SK-N-SH treated with all-trans-retinoic acid at 6 μM for 48 hours (cell line): Measurements from ENCODE around the gene TSC22D4.

Source experiments
- ATAC-seq: fragments of 200-7000 bp; cut with Tn5 transposase; 3 replicates; pipeline ENCODE4 v1.9.1; 2020; ENCODE audit warnings: mild to moderate bottlenecking, moderate library complexity
- ARNTL ChIP-seq: fragments of 450-650 bp; formaldehyde crosslinking; IDR thresholded peaks from 2 replicates; pipeline ENCODE4 v1.5.0; 2020; ENCODE audit warnings: low read depth, mild to moderate bottlenecking, moderate library complexity, borderline replicate concordance
- BACH2 ChIP-seq: fragments of 250-450 bp; sonication (Bioruptor Pico); IDR thresholded peaks from 2 replicates; pipeline ENCODE4 v1.9.0; 2021; ENCODE audit warnings: mild to moderate bottlenecking, borderline replicate concordance
- CSRNP3 ChIP-seq: fragments of 250-450 bp; sonication (Bioruptor Pico); IDR thresholded peaks from 2 replicates; pipeline ENCODE4 v1.5.1; 2021; ENCODE audit warnings: mild to moderate bottlenecking, moderate library complexity
- ESRRG ChIP-seq: fragments of 250-450 bp; sonication (Bioruptor Pico); IDR thresholded peaks from 2 replicates; pipeline ENCODE4 v1.6.1; 2021; ENCODE audit warnings: mild to moderate bottlenecking
- ISL1 ChIP-seq: fragments of 250-450 bp; sonication (Bioruptor Pico); IDR thresholded peaks from 2 replicates; pipeline ENCODE4 v2.1.2; 2022; ENCODE audit warnings: mild to moderate bottlenecking, moderate library complexity
- OSR1 ChIP-seq: fragments of 250-450 bp; sonication (Bioruptor Pico); IDR thresholded peaks from 2 replicates; pipeline ENCODE4 v1.8.0; 2022; ENCODE audit warnings: moderate library complexity, mild to moderate bottlenecking, inconsistent platforms
- POU6F1 ChIP-seq: fragments of 250-450 bp; sonication (Bioruptor Pico); IDR thresholded peaks from 2 replicates; pipeline ENCODE4 v1.8.0; 2021; ENCODE audit warnings: low read depth, mild to moderate bottlenecking, moderate library complexity, borderline replicate concordance
- PPARA ChIP-seq: fragments of 250-450 bp; sonication (Bioruptor Pico); IDR thresholded peaks from 2 replicates; pipeline ENCODE4 v1.5.0; 2020; ENCODE audit warnings: mild to moderate bottlenecking, borderline replicate concordance
- RARB ChIP-seq: fragments of 250-450 bp; sonication (Bioruptor Pico); IDR thresholded peaks from 2 replicates; pipeline ENCODE4 v1.8.0; 2021; ENCODE audit warnings: mild to moderate bottlenecking, moderate library complexity
- SNAI2 ChIP-seq: fragments of 250-450 bp; sonication (Bioruptor Pico); IDR thresholded peaks from 2 replicates; pipeline ENCODE4 v1.5.0; 2020; ENCODE audit warnings: mild to moderate bottlenecking, moderate library complexity
- TCF4 ChIP-seq: fragments of 250-450 bp; sonication (Bioruptor Pico); IDR thresholded peaks from 2 replicates; pipeline ENCODE4 v1.8.0; 2021; ENCODE audit warnings: mild to moderate bottlenecking, moderate library complexity, borderline replicate concordance
- TOX ChIP-seq: fragments of 250-450 bp; sonication (Bioruptor Pico); IDR thresholded peaks from 2 replicates; pipeline ENCODE4 v1.8.0; 2021; ENCODE audit warnings: mild to moderate bottlenecking, moderate library complexity, borderline replicate concordance
- ZC3H10 ChIP-seq: fragments of 250-450 bp; sonication (Bioruptor Pico); IDR thresholded peaks from 2 replicates; pipeline ENCODE4 v1.5.1; 2021; ENCODE audit warnings: mild to moderate bottlenecking, moderate library complexity
- ZFP30 ChIP-seq: fragments of 450-650 bp; formaldehyde crosslinking; IDR thresholded peaks from 2 replicates; pipeline ENCODE4 v1.5.0; 2022; ENCODE audit warnings: mild to moderate bottlenecking, moderate library complexity
- ZNF565 ChIP-seq: fragments of 450-650 bp; formaldehyde crosslinking; conservative IDR thresholded peaks from 2 replicates; pipeline ENCODE4 v1.5.0; 2020; ENCODE audit warnings: low read depth, mild to moderate bottlenecking, moderate library complexity
- ZNF70 ChIP-seq: fragments of 450-650 bp; formaldehyde crosslinking; IDR thresholded peaks from 2 replicates; pipeline ENCODE4 v1.5.0; 2020; ENCODE audit warnings: mild to moderate bottlenecking, moderate library complexity
- ZNF8 ChIP-seq: fragments of 450-650 bp; formaldehyde crosslinking; IDR thresholded peaks from 2 replicates; pipeline ENCODE4 v1.5.0; 2020; ENCODE audit warnings: mild to moderate bottlenecking, moderate library complexity
- TF ChIP-seq, protein P1 (sequence below): fragments of 250-450 bp; sonication (Bioruptor Pico); IDR thresholded peaks from 2 replicates; pipeline ENCODE4 v1.5.1; 2020; ENCODE audit warnings: low read depth, mild to moderate bottlenecking, moderate library complexity
- TF ChIP-seq, protein P2 (sequence below): fragments of 250-450 bp; sonication (Bioruptor Pico); IDR thresholded peaks from 2 replicates; pipeline ENCODE4 v1.5.0; 2020; ENCODE audit warnings: mild to moderate bottlenecking, moderate library complexity
- TF ChIP-seq, protein P3 (sequence below): fragments of 250-450 bp; sonication (Bioruptor Pico); IDR thresholded peaks from 2 replicates; pipeline ENCODE4 v1.8.0; 2020; ENCODE audit warnings: mild to moderate bottlenecking, moderate library complexity, borderline replicate concordance

TSC22D4 gene

DNA sequence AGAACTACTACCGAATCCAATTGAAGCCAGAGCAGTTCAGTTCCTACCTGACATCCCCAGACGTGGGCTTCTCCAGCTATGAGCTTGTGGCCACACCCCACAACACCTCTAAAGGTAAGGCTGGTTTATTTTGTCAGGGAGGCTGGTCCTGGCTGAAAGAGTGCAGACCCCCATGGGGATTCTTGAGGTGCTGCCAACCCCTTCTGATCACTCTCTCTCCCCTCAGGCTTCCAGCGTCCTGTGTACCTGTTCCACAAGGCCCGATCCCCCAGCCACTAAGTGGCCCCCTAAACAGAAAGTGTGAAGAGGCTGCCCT is 45.8 kb downstream of the TSC22D4 start:
- TF ChIP-seq SNAI2 (CRISPR knock-in tag) (no peak), ZC3H10 (CRISPR knock-in tag) (no peak), POU6F1 (CRISPR knock-in tag) (no peak), BACH2 (CRISPR knock-in tag) (no peak), ZNF565 (CRISPR knock-in tag) (no peak), CSRNP3 (no peak), OSR1 (no peak), TCF4 (CRISPR knock-in tag) (no peak), ISL1 (CRISPR knock-in tag) (no peak), PPARA (CRISPR knock-in tag) (no peak), ZNF70 (no peak), ESRRG (CRISPR knock-in tag) (no peak)
- TF ChIP-seq, protein P1, sequence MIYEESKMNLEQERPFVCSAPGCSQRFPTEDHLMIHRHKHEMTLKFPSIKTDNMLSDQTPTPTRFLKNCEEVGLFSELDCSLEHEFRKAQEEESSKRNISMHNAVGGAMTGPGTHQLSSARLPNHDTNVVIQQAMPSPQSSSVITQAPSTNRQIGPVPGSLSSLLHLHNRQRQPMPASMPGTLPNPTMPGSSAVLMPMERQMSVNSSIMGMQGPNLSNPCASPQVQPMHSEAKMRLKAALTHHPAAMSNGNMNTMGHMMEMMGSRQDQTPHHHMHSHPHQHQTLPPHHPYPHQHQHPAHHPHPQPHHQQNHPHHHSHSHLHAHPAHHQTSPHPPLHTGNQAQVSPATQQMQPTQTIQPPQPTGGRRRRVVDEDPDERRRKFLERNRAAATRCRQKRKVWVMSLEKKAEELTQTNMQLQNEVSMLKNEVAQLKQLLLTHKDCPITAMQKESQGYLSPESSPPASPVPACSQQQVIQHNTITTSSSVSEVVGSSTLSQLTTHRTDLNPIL (CRISPR knock-in tag), result no peak
- TF ChIP-seq, protein P2, sequence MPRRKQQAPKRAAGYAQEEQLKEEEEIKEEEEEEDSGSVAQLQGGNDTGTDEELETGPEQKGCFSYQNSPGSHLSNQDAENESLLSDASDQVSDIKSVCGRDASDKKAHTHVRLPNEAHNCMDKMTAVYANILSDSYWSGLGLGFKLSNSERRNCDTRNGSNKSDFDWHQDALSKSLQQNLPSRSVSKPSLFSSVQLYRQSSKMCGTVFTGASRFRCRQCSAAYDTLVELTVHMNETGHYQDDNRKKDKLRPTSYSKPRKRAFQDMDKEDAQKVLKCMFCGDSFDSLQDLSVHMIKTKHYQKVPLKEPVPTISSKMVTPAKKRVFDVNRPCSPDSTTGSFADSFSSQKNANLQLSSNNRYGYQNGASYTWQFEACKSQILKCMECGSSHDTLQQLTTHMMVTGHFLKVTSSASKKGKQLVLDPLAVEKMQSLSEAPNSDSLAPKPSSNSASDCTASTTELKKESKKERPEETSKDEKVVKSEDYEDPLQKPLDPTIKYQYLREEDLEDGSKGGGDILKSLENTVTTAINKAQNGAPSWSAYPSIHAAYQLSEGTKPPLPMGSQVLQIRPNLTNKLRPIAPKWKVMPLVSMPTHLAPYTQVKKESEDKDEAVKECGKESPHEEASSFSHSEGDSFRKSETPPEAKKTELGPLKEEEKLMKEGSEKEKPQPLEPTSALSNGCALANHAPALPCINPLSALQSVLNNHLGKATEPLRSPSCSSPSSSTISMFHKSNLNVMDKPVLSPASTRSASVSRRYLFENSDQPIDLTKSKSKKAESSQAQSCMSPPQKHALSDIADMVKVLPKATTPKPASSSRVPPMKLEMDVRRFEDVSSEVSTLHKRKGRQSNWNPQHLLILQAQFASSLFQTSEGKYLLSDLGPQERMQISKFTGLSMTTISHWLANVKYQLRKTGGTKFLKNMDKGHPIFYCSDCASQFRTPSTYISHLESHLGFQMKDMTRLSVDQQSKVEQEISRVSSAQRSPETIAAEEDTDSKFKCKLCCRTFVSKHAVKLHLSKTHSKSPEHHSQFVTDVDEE (CRISPR knock-in tag), result no peak
- ATAC-seq, result no peak

- no peak for ATAC-seq
Observed at GRCh38 chr7:100432621-100433275, 46.3 kb downstream of the TSC22D4 start.

GRCh38 chr7:100432053-100432452 is 47.0 kb downstream of the TSC22D4 start:
- no peak for ATAC-seq
- TF ChIP-seq RARB (CRISPR knock-in tag), result no peak
- TF ChIP-seq BACH2 (CRISPR knock-in tag), result no peak
- TF ChIP-seq ZC3H10 (CRISPR knock-in tag), result no peak
- TF ChIP-seq, protein P3, sequence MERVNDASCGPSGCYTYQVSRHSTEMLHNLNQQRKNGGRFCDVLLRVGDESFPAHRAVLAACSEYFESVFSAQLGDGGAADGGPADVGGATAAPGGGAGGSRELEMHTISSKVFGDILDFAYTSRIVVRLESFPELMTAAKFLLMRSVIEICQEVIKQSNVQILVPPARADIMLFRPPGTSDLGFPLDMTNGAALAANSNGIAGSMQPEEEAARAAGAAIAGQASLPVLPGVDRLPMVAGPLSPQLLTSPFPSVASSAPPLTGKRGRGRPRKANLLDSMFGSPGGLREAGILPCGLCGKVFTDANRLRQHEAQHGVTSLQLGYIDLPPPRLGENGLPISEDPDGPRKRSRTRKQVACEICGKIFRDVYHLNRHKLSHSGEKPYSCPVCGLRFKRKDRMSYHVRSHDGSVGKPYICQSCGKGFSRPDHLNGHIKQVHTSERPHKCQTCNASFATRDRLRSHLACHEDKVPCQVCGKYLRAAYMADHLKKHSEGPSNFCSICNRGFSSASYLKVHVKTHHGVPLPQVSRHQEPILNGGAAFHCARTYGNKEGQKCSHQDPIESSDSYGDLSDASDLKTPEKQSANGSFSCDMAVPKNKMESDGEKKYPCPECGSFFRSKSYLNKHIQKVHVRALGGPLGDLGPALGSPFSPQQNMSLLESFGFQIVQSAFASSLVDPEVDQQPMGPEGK, result no peak
- no peak for TF ChIP-seq CSRNP3
- no peak for TF ChIP-seq TOX
- TF ChIP-seq SNAI2 (CRISPR knock-in tag), result no peak
- TF ChIP-seq, protein P1 (CRISPR knock-in tag), result no peak
- no peak for TF ChIP-seq ZNF8
- TF ChIP-seq ZFP30, result no peak
- TF ChIP-seq ARNTL (CRISPR knock-in tag), result no peak

More at GRCh38 chr7:100432621-100433275, 46.3 kb downstream of the TSC22D4 start:
- TF ChIP-seq OSR1, result no peak
- no peak for TF ChIP-seq ZNF8
- TF ChIP-seq, protein P1 (CRISPR knock-in tag), result no peak
- TF ChIP-seq, all 23 proteins: peak for 0
